IPS-11a (cell line): ENCODE data around the gene LRP8.

Experiments
- H3K4me3 ChIP-seq: one replicate; pipeline ENCODE4 v1.5.1; 2013; ENCODE audit warnings: low read depth, low read length, control low read depth

LRP8 gene

DNA sequence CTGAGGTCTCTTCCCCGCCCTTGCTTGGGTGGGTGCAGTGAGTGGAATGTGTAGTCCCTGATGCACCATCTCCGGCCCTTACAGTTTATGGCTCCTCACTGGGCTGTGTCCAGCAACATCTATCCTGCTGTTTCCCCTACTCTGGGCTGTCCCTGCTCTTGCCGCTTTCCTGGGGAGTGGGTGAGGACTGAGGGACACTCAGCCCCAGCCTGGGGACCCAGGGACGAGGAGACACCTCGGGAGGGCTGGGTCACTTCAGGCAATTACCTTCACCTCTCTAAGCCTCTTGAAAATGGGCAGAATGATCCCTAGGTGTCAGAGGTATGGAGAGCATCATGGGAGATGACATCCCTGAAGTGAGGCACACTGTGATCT, 13.6 kb upstream of the LRP8 start:
- no peak overlapping the region for H3K4me3 ChIP-seq

DNA sequence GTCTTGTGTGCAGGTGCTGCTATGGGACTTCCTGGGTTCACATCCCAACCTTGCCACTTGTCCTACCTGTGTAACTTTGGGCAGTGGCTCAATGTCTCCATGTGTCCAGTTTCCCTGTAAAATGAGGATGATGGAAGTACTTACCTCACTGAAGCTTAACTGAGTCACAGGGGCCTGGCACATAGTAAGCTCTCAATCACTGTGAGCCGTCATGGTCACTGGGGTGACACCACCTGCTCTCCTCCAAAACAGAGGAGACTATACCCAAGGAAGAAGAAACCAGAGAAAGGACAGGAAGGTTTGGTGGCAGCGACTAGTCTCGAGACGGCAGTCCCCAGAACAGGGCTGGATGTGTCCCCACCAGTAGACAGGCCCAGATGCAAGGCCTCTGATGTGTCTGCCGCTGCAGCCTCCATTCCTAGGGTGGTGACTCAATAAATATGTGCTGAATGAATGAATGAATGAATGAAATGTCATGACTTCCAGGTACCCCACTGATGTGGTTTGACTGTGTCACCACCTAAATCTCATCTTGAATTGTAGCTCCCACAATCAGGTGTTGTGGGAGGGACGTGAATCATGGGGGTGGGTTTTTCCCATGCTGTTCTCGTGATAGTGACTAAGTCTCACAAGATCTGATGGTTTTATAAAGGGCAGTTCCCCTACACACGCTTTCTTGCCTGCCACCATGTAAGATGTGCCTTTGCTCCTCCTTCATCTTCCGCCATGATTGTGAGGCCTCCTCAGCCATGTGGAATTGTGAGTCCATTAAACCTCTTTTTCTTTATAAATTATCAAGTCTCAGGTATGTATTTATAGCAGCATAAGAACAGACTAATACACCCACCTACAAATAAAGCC, 13.0 kb upstream of the LRP8 start:
- no peak overlapping the region for H3K4me3 ChIP-seq

- H3K4me3 ChIP-seq = no peak overlapping the region
These were observed 12.1 kb upstream of the LRP8 start for GRCh38 chr1:53339736-53340635.

DNA sequence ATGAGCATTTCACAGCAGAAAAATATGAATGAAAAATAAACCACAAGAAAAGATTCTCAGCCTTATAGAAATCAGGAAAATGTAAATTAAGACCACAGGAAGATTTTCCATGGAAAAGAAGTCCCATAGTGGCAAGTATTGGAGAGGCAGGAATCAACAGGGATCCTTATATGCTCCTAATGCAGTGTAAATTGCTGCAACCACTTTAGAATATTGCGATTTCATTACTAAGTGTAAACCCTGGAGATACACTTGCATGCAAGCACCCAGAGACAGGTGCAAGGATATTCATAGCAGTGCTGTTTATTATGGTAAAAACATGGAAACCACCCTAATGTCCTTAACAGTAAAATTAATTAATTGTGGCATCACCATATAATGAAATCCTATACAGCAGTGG, 10.6 kb upstream of the LRP8 start:
- no peak overlapping the region for H3K4me3 ChIP-seq

DNA sequence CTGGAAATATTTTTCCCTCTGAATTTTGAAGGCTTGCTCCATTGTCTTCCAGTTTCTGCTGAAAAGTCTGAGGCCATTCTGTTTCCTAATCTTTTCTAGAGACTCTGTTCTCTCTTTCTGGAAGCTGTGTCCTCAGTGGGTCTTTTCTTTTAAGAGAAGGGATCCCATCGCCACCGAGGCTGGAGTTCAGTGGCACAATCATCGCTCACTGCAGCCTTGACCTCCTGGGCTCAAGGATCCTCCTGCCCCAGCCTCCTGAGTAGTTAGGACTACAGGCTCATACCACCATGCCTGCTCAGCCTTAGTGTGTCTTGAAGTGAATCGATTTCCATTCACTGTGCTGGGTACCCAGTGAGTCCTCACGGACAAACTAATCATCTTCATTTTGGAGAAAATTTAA, 9.6 kb upstream of the LRP8 start:
- no peak overlapping the region for H3K4me3 ChIP-seq

GRCh38 chr1:53336146-53336545, 8.3 kb upstream of the LRP8 start:
- H3K4me3 ChIP-seq = no peak overlapping the region

GRCh38 chr1:53335661-53336060, 7.8 kb upstream of the LRP8 start:
- no peak overlapping the region for H3K4me3 ChIP-seq

- no peak overlapping the region for H3K4me3 ChIP-seq
These were observed 6.9 kb upstream of the LRP8 start for GRCh38 chr1:53334781-53335180.

- H3K4me3 ChIP-seq = no peak overlapping the region
These were observed 6.4 kb upstream of the LRP8 start for GRCh38 chr1:53334312-53334711.

DNA sequence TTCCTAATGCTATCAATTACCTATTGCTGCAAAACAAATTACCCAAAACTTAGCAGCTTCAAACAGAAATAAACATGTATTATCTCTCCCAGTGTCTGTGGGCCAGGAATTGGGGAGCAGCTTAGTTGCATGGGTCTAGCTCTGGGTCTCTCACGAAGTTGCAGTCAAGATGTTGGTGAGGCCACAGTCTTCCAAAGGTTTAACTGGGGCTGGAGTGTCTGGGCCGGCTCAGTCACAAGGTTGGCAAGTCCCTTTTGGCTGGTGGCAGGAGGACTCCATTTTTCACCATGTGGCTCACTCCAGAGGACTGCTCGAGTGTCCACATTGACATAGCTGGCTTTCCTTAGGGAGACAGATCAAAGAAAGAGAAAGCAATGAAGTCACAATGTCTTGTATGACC, 5.0 kb upstream of the LRP8 start:
- H3K4me3 ChIP-seq = no peak overlapping the region

DNA sequence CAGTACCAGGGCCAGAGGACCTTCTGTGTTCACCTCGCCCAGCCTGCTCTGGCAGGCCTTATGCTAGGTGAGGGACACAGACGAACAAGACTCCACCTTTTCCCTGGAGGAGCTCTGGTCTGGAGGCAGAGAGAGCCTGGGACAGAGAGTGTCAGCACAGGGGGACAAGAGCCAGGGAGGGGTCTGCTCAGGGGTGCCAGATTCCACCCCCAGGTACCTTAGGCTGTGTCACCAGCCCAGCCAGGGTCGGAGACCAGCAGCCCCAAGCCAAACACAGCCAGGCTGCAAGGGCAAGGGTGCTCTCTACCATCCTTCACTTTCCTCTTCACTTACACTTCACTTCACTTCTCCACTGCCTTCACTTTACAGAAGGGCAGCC, 4.3 kb upstream of the LRP8 start:
- H3K4me3 ChIP-seq = no peak overlapping the region

DNA sequence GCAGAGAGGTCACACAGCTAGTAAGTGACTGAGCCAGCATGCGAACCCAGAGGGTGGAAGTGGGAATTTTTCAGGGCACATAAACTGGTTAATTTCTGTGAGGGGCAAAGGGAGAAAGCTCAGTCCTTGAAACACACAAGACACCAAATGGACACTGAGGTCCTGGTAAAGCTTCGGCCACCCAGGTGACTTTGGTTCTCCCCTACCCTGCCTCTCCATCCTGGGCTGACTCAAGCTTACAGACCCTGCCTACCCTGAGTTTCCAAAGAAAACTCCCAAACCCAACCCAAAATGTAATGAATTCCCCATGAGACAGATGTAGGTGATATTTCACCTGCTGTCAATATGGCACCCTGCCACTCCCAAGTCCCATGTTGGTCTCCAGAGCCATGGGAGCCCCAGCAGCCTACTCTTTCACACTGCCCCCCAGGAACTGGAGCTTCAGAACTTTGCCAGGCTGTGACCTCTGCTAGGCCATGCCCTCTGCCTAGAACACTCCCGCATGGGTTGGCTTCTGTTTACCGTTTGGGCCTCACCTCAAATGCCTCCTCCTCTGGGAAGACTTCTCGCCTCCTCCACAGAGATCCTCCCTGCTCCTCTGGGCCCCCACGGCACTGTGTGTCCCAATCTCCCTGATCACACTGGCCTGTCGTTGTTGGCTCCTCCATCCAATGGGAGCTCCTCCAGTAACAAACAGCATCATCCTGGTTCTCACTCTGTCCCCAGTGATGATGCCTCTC, 3.7 kb upstream of the LRP8 start:
- H3K4me3 ChIP-seq = no peak overlapping the region

DNA sequence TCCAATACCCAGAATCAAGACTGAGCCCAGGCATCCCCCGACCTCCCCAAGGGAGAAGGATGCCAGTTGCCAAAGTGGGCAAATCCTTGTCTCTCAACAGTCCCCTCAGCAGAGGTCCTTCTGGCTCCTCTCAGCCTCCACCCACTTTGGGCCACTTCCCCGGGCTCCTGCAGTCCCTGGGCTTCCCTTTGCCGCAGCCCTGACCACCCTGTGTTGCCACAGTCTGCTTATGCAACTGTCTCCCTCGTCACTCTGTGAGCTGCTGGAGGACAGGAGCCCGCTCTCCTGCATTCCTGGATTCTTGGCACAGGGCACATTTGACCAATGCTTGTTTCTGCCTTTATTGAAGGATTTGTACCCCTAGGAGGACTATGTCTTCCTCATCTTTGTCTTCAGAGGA, 2.9 kb upstream of the LRP8 start:
- no peak overlapping the region for H3K4me3 ChIP-seq

DNA sequence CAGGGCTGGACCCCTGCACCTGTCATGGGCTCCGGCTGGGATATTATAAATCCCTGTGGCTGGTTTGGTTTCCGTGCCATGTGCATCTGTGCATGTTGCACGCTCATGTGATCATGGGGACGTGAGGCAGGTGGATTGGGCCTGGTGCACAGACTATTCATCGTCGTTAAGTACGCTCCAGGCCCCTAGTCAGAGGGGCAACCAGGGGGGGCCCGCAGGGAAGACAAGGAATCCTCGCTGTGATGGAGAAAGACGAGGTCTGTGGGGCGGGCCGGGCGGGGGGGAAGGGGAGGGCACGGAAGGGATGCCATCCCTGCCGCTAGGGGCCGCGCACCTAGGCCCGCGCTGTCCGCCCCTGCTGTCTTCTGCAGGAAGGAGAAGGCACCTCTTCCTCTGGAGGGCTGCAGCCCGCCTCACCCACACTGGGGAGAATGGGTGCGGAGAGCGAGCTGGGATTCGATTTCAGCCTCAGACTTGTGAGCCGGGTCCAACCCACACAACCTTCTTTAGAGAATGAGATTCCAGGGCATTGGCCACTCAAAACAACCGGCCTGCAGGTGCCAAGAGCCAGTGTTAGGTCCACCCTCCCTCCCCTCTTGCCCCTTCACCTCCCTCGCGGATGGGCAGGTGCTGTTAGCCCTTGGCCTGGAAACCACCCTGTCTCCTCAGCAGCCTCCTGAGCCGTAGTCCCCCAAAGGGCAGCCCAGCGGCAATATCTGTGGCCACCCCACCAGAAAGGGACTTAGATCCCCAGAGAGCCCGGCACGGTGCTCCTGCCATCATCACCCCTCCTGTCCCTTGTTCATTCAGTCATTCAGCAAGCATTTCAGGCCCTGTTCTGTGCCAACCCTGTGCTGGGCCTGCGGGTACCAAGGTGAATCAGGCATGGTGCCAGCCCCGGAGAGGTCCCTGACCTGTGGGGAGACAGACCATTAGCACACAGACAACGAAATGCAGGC, 950 bp upstream of the LRP8 start:
- peak overlapping the region; percentile 57 for H3K4me3 ChIP-seq

DNA sequence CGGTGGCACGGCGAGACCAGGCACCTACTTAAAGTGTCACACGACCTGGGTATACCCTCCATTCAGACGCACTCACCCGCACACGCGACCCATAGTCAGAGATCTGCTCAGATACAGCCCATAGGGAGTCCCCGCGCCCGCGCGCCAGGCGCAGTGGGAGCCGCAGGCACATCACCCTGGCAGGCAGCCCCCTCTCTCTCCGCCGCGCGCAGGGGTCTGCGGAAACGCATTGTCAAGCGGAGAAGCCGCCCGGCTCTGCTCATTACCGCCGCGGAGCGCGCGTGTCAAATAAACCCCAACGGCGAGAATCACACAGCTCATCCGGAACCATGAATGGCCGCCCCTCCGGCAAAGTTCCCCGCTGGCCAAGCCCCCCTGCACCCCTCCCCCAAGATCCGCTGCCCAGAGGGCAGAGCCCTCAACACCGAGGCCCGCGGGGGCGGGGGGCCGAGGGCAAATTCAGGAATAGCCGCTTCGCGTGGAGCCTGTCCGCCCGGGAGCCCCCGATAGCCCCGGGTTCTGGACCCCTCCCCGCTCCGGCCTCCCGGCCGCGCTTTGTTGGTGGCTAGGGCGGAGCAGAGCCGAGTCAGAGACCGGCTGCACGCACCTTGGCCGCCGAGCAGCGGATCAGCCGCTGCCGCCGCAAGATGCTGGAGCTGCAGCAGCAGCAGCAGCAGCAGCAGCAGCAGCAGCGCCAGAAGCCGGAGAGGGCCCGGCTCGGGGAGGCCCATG, 522 bp downstream of the LRP8 start:
- H3K4me3 ChIP-seq = peak overlapping the region; percentile 91

DNA sequence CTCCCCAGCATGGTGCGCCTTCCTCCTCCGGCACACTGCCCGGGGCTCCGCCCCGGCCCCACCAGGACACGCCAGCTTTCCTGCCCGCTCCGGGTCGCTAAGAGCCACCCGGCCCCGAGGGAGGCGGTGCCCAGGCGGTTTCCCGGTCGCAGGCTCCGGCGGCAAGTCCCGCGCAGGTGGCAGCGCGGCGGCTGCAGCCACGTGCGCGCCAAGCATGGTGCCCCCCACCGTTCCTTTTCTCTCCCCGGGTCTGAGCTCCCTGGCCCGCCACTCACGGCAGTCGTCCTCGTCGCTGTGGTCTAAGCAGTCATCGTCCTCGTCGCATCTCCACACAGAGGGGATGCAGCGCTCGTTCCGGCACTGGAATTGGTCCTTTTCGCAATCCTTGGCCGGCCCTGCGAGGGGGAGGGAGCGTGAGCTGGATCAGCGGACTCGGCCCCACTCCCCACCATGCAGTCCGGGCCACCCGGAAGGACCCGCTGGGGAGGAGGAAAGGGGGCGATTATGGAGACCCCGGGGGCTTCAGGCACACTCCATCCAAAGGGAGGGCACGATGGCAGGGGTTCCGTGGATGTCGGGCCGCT, 1.2 kb downstream of the LRP8 start:
- H3K4me3 ChIP-seq = peak overlapping the region; percentile 91

DNA sequence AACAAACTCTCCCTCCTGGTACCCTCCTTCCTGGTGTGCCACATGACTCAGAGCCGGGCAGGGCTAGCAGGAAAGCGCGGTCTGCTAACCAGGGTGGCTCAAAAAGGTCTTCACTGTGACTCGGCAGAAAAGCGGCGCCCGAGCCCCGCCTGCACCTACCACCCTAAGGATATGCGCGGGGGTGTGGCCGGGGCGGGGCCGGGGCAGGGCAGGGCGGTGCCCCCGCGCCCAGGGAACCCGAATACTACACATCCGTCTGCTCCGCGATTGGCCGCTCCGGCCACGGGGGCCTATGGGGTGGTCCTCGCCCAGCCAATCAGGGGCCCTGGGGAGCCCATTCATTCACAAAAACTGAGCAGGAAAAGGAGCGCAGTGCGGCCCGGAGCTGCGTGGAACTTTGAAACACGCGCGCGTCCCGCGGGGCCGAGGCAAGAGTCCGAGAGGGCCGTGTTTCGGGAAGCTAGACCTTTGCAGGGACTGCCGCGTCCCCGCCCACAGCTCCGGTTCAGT, 1.7 kb downstream of the LRP8 start:
- peak overlapping the region; percentile 91 for H3K4me3 ChIP-seq

- peak overlapping the region; percentile 91 for H3K4me3 ChIP-seq
These were observed 2.4 kb downstream of the LRP8 start for GRCh38 chr1:53325326-53326087.
